Mesendoderm (in vitro differentiated cells): ENCODE measurements around the gene HSD17B3. TPM values are rescaled to one million over a fixed set of nuclear protein-coding genes. Genes with fewer than 3 reads are reported as not detected.
A peak's percentile ranks its signal among the peaks of the same experiment; 100 is the strongest.

Source experiments
- DNase-seq: peaks from one replicate; pipeline ENCODE4 v3.0.0; 2013
- H2AK5ac ChIP-seq: 2 replicates; pipeline ENCODE4 v1.6.1; 2013; ENCODE audit warnings: low read length, inconsistent platforms
- H2BK120ac ChIP-seq: 2 replicates; pipeline ENCODE4 v1.6.1; 2013; ENCODE audit warnings: low read depth, mild to moderate bottlenecking, low read length, moderate library complexity, mixed read lengths
- H2BK15ac ChIP-seq: replicated peaks from 2 replicates; pipeline ENCODE4 v1.6.1; 2013; ENCODE audit warnings: low read depth, mild to moderate bottlenecking, moderate library complexity
- H2BK5ac ChIP-seq: 2 replicates; pipeline ENCODE4 v1.6.1; 2013; ENCODE audit warnings: low read length, inconsistent platforms
- H3K18ac ChIP-seq: 2 replicates; pipeline ENCODE4 v1.6.1; 2013; ENCODE audit warnings: mild to moderate bottlenecking, low read length, mixed read lengths
- H3K23ac ChIP-seq: one replicate; pipeline ENCODE4 v1.6.1; 2013; ENCODE audit warnings: low read length
- H3K27ac ChIP-seq: 2 replicates; pipeline ENCODE4 v1.5.1; 2013; ENCODE audit warnings: low read depth, mild to moderate bottlenecking, inconsistent platforms, low read length, moderate library complexity
- H3K27me3 ChIP-seq: 2 replicates; pipeline ENCODE4 v1.6.1; 2013; ENCODE audit warnings: low read length, control low read depth, mild to moderate bottlenecking, inconsistent platforms; ENCODE audit not compliant: insufficient read depth, poor library complexity
- H3K36me3 ChIP-seq: 2 replicates; pipeline ENCODE4 v1.6.1; 2013; ENCODE audit warnings: low read length, inconsistent platforms; ENCODE audit not compliant: control insufficient read depth, insufficient read depth
- H3K4ac ChIP-seq: one replicate; pipeline ENCODE4 v1.6.1; 2013; ENCODE audit warnings: low read depth, mild to moderate bottlenecking, low read length, moderate library complexity
- H3K4me1 ChIP-seq: 2 replicates; pipeline ENCODE4 v1.6.1; 2013; ENCODE audit warnings: low read depth, low read length, inconsistent platforms; ENCODE audit not compliant: control insufficient read depth
- H3K4me2 ChIP-seq: 2 replicates; pipeline ENCODE4 v1.6.1; 2013; ENCODE audit warnings: low read length
- H3K4me3 ChIP-seq: 2 replicates; pipeline ENCODE4 v1.5.1; 2013; ENCODE audit warnings: mild to moderate bottlenecking, low read length
- H3K56ac ChIP-seq: one replicate; pipeline ENCODE4 v1.6.1; 2013; ENCODE audit warnings: low read length
- H3K79me1 ChIP-seq: 2 replicates; pipeline ENCODE4 v1.6.1; 2013; ENCODE audit warnings: low read length, inconsistent platforms
- H3K79me2 ChIP-seq: 2 replicates; pipeline ENCODE4 v1.6.1; 2013; ENCODE audit warnings: mild to moderate bottlenecking, low read length; ENCODE audit not compliant: control insufficient read depth, insufficient read depth
- H3K9ac ChIP-seq: 2 replicates; pipeline ENCODE4 v1.6.1; 2013; ENCODE audit warnings: low read length, inconsistent platforms
- H4K5ac ChIP-seq: one replicate; pipeline ENCODE4 v1.6.1; 2013; ENCODE audit warnings: low read length
- H4K8ac ChIP-seq: one replicate; pipeline ENCODE4 v1.6.1; 2013; ENCODE audit warnings: low read depth, mild to moderate bottlenecking, control low read depth, low read length, moderate library complexity
- WGBS: extraction: QIAGEN DNeasy Blood & Tissue Kit; methylation state at CpG from one replicate; pipeline ENCODE4 v1.1.7; 2013; ENCODE audit warnings: low lambda C conversion rate, missing lambda C conversion rate; ENCODE audit not compliant: insufficient coverage; ENCODE audit errors: extremely low coverage; 5-methylcytosine and 5-hydroxymethylcytosine counted together
- polyA plus RNA-seq, 2 experiments: library from polyadenylated mRNA; stranded (reverse); fragments of 200-250 nt; gene quantifications; one replicate each; pipeline ENCODE4 v1.2.3, GENCODE V29; 2013

HSD17B3 gene
- polyA plus RNA-seq (2013, experiment 1 of 2): not detected
- polyA plus RNA-seq (2013, experiment 2 of 2): not detected

- no CpG with 5 or more reads among the region's 6 CpGs for WGBS
- Histone ChIP-seq H2AK5ac (no peak within 1 kb of the TSS), H3K79me2 (no peaks in the 10 kb centered on the region), H3K79me1 (no peaks in the 10 kb centered on the region), H2BK120ac (no peak within 1 kb of the TSS), H2BK5ac (no peak within 1 kb of the TSS), H3K56ac (no peak within 1 kb of the TSS), H3K9ac (no peak within 1 kb of the TSS), H4K8ac (no peak within 1 kb of the TSS), H3K27me3 (peaks cover 2% of the 10 kb centered on the region), H3K4me3 (no peak within 1 kb of the TSS), H3K36me3 (no peaks in the 10 kb centered on the region), H3K23ac (no peak within 1 kb of the TSS), H3K27ac (no peak within 1 kb of the TSS), H4K5ac (no peak within 1 kb of the TSS), H3K4me2 (no peak within 1 kb of the TSS), H2BK15ac (no peak within 1 kb of the TSS), H3K4me1 (no peaks in the 10 kb centered on the region), H3K18ac (no peak within 1 kb of the TSS), H3K4ac (no peak within 1 kb of the TSS)
- DNase-seq: no peak
Measured at GRCh38 chr9:96302021-96302420, at the start of gene HSD17B3. TSS of gene HSD17B3 (minus strand) at chr9:96302176. CDS start at chr9:96302104, 72 bp downstream.

GRCh38 chr9:96350866-96351265, 48.9 kb upstream of the HSD17B3 start:
- Histone ChIP-seq H3K36me3 (no peaks in the 10 kb centered on the region), H3K4ac (no peak overlapping the region), H3K4me3 (no peak overlapping the region), H3K9ac (no peak overlapping the region), H2BK15ac (no peak overlapping the region), H2AK5ac (no peak overlapping the region), H3K56ac (no peak overlapping the region), H3K23ac (no peak overlapping the region), H3K27ac (no peak overlapping the region), H2BK5ac (no peak overlapping the region), H3K18ac (no peak overlapping the region), H3K79me1 (no peaks in the 10 kb centered on the region), H3K4me2 (no peak overlapping the region), H4K8ac (no peak overlapping the region), H4K5ac (no peak overlapping the region), H3K27me3 (no peaks in the 10 kb centered on the region), H3K79me2 (no peaks in the 10 kb centered on the region), H3K4me1 (no peaks in the 10 kb centered on the region), H2BK120ac (no peak overlapping the region)
- DNase-seq: no peak
- no CpG with 5 or more reads among the region's 1 CpG for WGBS

- no peak overlapping the region for H3K4ac ChIP-seq
- H3K4me1 ChIP-seq: peaks cover 2% of the 10 kb centered on the region
- H4K5ac ChIP-seq: no peak overlapping the region
- H3K23ac ChIP-seq: no peak overlapping the region
- H2AK5ac ChIP-seq: no peak overlapping the region
- H3K18ac ChIP-seq: no peak overlapping the region
- H3K79me2 ChIP-seq: no peaks in the 10 kb centered on the region
- H3K27ac ChIP-seq: no peak overlapping the region
- H3K9ac ChIP-seq: no peak overlapping the region
- H3K79me1 ChIP-seq: no peaks in the 10 kb centered on the region
- no peak overlapping the region for H3K4me3 ChIP-seq
- no peak overlapping the region for H3K4me2 ChIP-seq
- H3K56ac ChIP-seq: no peak overlapping the region
- no peak overlapping the region for H4K8ac ChIP-seq
- no peak overlapping the region for H2BK15ac ChIP-seq
- peak; percentile 38 for DNase-seq
- H3K27me3 ChIP-seq: no peaks in the 10 kb centered on the region
- H2BK5ac ChIP-seq: no peak overlapping the region
- no peak overlapping the region for H2BK120ac ChIP-seq
- WGBS: no CpG with 5 or more reads among the region's 5 CpGs
- no peaks in the 10 kb centered on the region for H3K36me3 ChIP-seq
Measured at GRCh38 chr9:96348261-96348660, 46.3 kb upstream of the HSD17B3 start.

- no peaks in the 10 kb centered on the region for H3K27me3 ChIP-seq
- no CpG with 5 or more reads among the region's 9 CpGs for WGBS
Measured at GRCh38 chr9:96345551-96345950, 43.6 kb upstream of the HSD17B3 start.

GRCh38 chr9:96344458-96345180, 42.6 kb upstream of the HSD17B3 start:
- Histone ChIP-seq H3K4ac (no peak overlapping the region), H3K27me3 (no peaks in the 10 kb centered on the region), H3K79me2 (no peaks in the 10 kb centered on the region), H3K36me3 (no peaks in the 10 kb centered on the region), H3K9ac (no peak overlapping the region), H2BK5ac (no peak overlapping the region), H4K5ac (no peak overlapping the region), H3K56ac (no peak overlapping the region), H3K23ac (no peak overlapping the region), H2AK5ac (no peak overlapping the region), H2BK120ac (no peak overlapping the region), H3K18ac (no peak overlapping the region), H3K4me3 (no peak overlapping the region), H4K8ac (peak overlapping the region; percentile 31), H2BK15ac (no peak overlapping the region), H3K4me2 (no peak overlapping the region), H3K4me1 (peaks cover 2% of the 10 kb centered on the region), H3K79me1 (no peaks in the 10 kb centered on the region), H3K27ac (no peak overlapping the region)
- WGBS: no CpG with 5 or more reads among the region's 6 CpGs
- DNase-seq: peak; percentile 85

More at GRCh38 chr9:96345551-96345950, 43.6 kb upstream of the HSD17B3 start:
- Histone ChIP-seq H2BK15ac (no peak overlapping the region), H3K4ac (no peak overlapping the region), H2AK5ac (no peak overlapping the region), H2BK120ac (no peak overlapping the region), H3K23ac (no peak overlapping the region), H3K4me2 (no peak overlapping the region), H3K79me2 (no peaks in the 10 kb centered on the region), H3K18ac (no peak overlapping the region), H4K5ac (no peak overlapping the region), H3K56ac (no peak overlapping the region), H2BK5ac (no peak overlapping the region), H3K27ac (no peak overlapping the region), H3K79me1 (no peaks in the 10 kb centered on the region), H3K36me3 (no peaks in the 10 kb centered on the region), H3K4me3 (no peak overlapping the region), H3K4me1 (peaks cover 2% of the 10 kb centered on the region), H3K9ac (no peak overlapping the region), H4K8ac (no peak overlapping the region)
- no peak for DNase-seq
